NCI-H1105 treated with DMSO at 0.1 percent for 48 hours (cell line): Measurements from ENCODE around the gene TARBP2.
"Not testable (repeated sequence)": the region's sequence is repeated elsewhere in the genome, so short reads cannot be mapped to it uniquely, and the experiment has no call there.

ENCODE experiments used
- DNase-seq: peaks from one replicate; lab custom pipeline; 2025; lab: John Stamatoyannopoulos, UW

The TARBP2 gene

DNA sequence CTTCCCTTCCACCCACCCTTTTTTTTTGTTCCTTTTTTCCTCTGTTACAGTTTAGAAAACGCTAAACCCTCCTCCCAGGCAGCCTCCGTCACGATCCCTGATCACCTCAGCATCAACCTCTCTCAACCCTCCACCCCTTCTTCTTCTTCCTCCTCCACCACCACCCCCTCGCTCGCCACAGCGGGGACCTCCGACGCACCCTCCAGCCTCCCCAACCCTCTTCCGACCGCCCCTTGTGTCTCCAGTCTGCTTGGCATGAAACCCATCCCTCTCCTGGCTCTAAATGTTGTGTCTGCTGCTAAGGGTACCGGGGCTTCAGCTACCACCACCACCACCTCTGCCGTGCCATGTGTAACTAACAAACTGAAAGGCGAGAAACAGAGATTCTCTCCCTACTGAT, 26.3 kb upstream of the TARBP2 start:
- no peak for DNase-seq

DNA sequence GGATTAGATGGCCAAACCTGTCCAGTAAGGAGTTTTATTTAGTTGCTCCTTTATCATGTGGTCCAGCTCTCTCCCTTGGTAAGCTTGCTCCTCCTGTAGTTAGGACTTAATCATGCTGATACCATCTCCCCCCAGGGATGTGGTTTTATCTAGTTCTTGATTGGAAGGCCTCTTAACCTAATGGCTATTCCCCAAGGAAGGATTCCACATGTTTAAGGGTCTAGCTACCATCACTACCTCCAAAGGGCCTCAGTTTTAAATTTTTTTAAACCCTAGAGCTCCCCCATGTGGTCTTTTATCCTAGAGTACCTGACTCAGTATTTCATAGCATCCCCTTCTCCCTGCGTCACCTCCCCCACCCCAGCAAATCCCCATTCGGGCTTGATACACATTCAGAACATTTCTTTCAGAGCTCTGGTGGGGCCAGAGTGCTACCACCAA, 24.3 kb upstream of the TARBP2 start:
- DNase-seq: no peak

DNA sequence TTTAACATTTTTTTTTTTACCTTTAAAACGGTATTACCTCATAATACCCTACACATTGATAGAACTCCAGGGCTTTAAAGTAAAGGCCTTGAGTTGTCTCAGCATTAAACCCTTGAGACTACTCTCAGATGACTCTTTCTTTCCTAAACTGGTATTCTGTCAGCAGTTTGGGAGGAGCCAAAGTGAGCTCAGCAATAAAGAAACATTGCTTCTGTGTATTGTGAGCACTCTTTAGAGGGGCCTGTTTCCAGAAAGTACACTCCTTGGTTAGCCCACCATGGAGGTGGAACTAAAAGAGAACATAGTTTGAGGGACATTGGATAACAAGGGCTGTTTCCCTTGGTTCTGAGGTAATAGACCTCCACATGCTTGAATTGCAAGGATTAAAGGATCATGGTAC, 22.2 kb upstream of the TARBP2 start:
- no peak for DNase-seq

DNA sequence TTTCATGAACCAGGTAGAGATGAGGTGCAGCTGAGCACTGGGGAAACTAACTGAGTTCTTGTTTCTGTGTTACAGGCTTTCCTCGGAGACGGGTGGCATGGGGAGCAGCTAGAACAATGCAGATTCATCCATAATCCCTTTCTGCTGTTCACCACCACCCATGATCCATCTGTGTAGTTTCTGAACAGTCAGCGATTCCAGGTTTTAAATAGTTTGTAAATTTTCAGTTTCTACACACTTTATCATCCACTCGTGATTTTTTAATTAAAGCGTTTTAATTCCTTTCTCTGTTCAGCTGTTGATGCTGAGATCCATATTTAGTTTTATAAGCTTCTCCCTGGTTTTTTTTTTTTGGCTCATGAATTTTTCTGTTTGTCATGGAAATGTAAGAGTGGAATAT, 21.8 kb upstream of the TARBP2 start:
- no peak for DNase-seq

DNA sequence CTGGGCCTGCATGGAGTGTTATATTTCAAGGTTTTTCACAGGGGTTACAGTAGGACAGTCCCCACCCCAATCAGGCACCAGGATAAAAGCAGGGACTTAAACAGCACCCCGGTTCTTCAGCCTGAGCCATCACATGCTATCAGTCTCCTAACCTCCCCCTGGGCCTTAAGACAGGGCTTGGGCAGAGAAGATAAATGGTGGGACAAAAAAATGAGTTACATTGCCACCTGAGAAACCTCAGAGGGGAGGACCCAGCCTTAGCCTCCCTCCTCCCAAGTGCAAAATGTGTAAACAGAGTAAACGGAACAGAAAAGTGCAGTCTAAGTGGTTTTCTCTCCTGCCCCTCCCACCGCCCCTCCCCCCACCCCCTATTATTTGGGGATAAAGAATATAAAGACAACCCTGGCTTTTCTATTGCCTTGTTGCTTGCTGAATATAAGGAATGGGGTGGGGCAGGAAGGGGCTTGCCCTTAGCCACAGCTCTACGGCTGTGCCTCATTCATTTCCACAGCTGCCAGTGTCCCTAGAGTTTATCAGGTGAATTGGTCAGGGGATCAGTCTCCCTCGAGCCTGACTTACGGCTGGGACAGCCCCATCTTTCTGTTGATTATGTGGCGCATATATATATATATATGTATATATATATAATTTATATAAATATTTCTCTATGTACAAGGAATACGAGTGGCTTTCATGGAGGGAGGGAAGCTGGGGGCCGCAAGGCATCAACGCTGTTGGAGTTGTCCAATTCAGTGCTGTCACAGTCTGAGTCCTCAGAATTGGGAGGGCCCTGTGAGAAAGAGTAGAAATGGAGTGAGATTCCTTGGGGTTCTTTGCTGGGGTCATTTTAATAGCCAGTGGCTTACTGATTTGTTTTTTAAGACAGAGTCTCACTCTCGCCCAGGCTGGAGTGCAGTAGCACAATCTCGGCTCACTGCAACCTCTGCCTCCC, 20.3 kb upstream of the TARBP2 start:
- DNase-seq: no peak

DNA sequence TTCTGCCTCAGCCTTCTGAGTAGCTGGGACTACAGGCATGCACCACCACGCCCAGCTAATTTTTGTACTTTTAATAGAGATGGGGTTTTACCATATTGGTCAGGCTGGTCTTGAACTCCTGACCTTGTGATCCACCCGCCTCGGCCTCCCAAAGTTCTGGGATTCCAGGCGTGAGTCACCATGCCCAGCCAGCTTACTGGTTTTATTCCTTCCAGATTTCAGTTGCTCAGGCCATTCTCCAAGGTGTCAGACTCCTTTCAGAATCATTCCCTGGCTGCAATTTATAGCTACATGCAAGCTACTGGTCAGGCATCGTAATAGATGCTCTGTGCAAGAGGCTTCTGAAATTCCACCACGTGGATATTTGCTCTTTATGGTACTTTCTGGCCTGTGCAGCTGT, 19.6 kb upstream of the TARBP2 start:
- DNase-seq: not testable (repeated sequence)

DNA sequence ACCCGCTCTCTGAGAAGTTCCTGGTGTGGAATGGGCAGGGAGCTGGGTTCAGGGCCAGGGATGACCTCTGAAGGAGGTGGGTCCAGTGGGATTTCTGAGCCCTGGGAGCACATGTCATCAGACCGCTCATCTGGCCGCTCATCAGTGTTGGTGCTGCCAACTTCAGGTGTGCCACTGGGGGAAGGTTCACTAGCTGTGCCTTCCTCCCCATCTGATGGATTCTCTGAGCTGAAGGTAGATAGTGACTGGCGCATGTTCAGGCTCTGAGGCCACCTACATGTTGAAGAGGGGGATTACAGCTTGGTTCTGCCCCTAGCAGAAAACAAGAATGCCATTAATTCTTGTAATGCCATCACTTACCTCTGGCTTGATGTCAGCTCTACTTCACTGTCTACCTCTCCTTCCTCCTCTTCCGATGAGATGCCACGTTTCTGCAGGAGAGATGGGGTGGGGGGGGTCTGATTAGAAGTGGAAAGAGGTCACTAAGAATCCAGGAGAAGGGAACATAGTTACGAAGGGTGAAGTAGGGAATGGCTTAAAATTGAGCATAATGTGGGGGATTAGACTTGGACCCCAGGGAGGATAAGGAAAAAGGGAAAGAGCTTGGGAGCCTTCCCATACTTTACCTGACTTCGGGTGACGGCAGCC, 19.0 kb upstream of the TARBP2 start:
- no peak for DNase-seq

DNA sequence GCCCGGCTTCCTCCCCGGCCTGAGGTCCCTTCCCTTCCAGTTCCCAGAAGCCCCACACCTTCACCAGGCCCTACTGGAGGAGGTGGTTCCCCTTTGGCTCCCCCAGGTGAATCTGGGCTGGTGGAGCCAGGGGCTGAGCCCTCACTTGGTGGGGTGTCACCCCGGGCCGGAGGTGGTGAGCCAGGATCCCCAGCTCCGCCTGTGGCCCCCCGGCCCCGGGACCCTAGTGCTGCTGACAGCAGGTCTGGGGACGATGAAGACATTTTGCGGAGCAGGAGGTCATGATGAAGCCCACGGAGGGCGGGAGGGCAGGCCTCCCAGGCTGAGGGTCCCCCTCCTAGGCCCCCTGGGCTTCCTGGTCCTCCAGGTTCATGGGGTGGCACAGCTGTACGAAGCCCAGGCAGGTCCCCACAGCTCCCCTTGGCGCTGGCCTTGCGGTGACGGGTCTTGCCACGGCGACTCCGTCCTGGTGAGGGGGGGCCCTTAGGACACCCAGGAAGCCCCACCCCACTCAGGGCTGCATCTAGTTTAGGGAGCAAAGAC, 18.4 kb upstream of the TARBP2 start:
- DNase-seq: no peak

DNA sequence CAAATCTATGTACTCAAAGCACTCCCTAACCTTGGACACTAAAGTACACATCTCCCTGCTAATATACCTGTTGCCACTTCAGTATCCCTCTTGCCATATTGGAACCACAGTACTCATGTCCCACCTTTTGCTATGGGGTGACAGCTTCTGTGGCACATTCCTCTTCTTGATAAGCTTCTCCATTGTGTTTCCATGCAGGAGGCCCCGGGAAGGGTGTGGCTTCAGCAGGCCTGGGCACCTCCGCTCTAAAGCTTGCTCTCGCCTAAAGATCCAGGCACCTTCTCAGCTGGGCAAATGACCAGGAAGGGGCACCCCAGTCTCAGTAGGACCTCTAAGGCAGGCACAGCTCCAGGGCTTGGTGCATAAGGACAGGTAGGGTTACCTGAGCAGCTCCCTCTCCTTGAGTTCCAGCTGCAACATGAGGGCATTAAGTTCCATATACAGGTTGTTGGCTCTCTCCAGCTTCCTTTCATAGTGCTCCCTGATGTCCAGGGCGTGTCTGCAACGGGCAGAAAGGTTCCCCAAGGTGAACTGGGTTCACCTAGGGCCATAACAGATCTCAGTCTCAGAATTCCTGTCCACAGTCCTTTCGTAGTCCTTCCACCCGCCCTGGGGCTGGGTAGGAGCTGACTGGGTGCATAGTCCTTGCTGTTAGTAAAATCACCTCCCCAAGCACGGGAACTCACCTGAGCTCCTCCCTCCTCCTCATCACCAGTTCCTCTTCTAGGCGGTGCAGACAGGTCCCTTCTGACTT, 17.7 kb upstream of the TARBP2 start:
- DNase-seq: no peak

DNA sequence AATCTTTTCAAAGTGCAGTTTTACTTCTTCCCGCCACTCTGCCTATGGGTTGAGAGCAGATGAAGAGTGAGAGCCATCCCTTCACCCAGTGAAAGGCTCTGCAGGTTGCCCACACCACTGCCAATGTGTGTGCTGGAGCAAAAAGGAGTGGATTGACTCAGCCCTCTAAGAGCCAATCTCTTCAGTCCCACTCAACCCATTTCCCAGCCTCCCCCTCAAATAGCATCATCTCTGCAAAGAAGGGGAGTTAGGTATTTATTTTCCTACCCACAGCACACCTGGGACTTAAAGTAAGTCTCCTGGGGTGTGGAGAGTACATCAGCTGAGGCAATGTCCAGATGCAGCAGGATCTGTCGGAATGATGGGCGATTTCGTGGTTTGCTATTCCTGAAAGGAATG, 17.1 kb upstream of the TARBP2 start:
- DNase-seq: no peak

DNA sequence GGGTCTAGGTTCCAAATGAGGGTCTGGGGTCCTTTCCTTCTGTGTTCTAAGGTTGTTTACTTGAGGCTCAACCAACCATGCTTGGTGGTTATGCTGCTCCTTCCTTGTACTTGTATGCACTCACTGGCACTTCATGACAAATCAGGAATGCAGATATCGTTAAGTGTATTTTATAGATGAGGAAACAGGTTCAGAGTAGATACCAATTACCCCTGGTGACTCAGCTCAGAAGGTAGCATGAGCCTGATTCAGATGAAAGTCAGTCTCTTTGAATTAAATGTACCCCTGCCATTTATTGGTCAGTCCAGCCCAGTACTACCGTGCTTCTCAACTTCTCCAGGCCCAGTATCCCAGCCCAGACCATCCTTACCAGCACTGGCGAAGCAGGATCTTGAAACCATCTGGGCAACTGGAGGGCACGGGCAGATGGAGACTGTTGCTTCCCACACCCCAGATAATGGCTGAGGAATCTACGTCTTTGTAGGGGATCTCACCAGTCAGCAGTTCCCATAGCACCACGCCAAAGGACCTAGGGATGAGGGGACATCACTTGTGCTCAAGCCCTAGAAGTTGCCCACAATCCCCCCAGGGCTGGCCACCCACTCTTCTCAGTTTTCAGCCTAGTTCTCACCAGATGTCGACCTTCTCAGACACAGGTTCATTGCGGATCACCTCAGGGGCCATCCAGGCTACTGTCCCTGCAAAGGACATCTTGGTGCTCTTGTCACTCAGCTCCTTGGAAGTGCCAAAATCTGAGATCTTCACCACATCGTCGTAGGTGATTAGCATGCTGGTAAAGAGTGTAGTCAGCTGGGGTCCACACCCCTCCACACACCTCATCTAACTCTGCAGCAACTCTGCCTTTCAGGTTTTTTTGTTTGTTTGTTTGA, 16.2 kb upstream of the TARBP2 start:
- DNase-seq: no peak

DNA sequence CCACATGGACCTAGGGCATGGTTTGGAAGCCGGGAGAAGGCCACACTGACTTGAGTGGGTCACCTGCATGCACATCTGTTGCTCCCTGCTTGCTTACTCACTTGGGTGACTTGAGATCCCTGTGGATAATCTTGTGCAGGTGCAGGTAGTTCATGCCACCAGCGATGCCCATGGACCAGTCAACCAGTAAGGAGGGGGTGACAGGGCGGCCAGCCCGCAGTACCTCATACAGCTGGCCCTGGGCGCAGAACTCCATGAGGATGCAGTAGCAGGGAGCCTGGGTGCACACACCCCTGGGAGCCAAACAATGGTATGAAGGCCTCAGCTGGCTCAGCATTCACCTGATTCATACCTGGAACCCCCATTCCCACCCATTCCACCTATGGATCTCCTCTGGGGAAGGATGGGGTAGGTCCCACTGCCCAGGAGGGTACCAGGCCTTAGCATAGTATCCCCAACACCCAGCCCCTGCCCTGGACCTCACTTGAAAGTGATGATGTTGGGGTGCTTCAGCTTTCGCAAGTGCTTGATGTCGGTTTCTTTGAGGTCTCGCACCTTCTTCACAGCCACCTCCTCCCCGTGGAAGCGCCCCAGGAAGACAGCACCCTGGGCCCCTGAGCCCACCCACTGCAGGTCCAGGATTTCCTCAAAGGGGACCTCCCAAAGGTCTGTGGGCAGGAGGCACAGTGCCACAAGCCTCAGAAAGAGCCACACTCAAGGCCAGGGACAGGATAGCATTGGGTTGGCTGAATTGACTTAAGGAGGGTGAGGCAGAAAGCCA, 14.9 kb upstream of the TARBP2 start:
- no peak for DNase-seq

DNA sequence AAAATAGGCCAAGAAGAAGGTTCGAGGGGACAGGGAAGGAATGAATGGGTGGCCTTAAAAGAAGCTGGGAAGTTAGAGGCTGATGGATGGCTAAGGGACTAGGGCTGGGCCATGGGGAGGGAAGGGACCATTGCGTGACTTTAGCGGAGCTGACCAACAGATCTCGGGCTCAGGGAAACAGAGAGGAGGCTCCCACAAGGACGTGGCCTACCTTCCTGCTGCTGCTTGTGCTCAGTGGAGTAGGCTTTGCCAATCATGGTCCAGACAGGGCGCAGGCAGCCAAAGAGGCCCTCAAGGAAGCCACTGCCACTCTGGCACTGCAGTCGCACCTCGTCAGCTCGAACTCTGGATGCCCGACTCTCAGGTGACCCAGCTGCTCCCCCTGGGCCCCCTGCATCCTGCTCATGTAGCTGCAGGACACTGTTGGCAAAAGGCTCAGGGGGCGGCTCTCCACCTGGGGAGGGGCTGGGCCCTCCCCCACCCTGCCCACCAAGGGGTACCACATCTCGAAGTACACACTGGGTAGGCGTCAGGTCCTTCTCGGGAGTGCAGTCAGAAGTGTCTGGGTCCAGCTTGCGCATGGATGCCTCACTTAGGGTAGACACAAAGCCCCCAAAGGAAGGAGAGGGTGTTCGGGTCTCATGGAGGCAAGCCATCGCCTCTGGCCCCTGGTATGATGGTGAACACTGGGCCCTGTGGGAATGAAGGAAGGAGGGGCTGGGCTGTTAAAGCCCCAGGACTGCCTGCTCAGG, 14.2 kb upstream of the TARBP2 start:
- DNase-seq: no peak

DNA sequence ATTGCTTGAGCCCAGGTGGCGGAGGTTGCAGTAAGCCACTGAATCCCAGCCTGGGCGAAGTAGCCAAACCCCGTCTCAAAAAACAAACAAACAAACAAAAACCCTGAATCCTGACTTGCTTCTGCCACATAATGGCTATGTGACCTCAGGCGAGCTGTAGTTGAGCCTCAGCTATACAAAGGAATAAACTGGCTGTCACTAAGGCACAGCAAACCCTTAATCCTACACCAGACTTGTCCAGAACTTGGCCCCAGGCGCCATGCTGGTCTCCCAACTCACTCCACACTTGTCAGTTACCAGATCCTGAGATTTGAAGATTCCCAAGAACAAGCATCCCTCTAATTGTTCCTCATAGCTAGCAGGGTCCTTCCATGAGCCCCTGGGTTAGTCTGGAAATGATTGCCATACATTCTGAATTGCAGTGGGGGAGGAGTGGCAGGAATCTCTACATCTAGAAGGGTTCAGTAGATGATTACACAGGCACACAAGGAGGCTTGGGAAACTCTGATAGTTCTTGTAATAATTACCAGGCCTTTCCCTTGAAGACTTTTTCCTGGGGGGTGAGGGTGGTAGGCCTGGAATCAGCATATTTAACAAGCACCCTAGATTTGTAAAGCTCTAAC, 11.7 kb upstream of the TARBP2 start:
- DNase-seq: no peak

DNA sequence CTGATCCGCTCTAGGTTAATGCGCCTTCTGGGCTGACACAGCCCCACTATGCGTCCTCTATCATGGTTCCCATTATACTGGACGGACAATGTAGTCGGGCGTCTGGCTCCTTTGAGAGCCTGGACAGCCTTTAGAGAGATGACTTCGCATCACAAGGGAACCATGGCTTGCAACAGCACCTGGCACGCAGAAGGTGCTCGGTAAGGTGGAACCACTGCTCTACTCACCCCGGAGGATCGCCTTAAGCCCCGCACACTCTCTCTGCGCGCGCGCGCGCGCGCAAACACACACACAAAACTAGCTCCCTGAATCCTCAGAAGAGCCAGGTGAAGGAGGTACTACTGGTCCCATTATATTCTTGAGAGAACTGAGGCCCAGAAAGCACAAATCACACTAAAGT, 8.9 kb upstream of the TARBP2 start:
- DNase-seq: no peak

DNA sequence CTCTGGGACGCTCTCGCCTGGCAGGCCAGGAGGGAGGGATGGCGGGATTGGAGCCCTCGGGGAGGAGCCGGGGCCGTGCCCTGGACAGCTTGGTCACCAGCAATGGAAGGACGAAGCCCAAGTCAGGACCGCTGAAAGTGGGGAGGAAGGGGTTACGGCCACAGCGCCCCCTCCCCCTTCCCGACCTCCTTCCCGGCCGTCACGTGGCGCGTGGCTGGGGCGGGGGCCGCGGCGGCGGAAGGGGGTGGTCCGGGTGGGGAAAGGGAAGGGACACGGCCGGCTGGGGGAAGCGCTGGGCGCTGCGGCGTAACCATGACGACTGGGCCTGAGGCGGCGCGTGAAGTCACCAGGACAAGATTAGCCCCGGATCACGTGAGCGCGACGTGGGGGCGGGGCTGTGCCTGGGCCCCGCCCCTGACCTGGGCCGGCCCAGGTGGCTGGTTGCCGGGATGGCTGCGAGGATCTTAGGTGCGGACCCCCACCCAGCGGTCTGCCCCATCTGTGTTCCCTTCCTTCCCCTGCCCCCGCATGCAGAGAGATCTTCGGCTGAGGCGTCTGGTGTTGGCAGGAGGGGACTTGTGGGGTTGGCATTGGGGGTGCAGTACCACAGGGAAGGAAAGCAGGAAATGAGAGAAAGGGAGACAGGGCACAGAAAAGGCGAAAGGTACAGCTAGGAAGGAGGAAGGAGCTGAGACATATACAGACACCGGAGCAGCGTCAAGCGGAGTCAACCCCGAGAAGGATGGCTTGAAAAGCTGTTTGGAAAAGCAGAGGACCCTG, 8.1 kb upstream of the TARBP2 start:
- DNase-seq: peak; percentile 69

DNA sequence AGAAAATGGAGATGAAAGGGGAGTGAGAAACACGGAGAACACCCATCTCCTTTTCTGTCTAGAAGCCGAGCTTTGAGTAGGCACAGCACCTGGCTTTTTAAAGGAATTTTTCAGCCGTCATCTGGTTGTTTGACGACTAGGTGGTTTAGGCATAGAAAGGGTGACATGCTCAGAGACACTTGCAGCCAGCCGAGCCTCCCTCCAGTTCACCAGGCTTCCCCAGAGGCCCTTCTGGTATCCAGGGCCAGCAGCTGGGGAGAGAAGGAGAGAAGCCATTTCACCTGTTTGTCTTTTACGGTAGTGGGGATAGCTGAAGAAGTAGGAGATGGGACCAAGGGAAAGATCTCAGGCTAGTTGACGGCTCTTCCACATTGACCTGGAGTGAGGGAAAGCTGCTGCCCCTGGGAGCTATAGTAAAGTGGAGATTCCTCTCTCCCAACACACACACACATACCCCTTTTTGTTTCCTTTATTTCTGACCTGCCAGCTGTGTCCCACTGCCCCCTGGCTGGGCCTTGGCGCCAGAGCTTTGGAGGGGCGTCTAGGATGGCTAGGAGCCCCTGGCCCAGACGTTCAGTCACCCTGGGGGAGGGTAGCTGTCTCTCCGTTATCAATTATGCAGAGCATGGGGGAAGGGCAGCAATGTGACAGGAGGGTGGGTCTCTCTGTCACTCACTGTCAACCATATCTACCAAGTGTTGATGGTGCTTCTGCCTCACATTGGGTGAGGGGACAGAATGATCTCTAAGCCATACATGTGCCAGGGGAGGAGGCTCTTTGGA, 7.3 kb upstream of the TARBP2 start:
- DNase-seq: peak; percentile 39
